ENCODE data around the gene PRAC2.
"Not testable (repeated sequence)": the region's sequence is repeated elsewhere in the genome, so short reads cannot be mapped to it uniquely, and the experiment has no call there.

The PRAC2 gene

DNA sequence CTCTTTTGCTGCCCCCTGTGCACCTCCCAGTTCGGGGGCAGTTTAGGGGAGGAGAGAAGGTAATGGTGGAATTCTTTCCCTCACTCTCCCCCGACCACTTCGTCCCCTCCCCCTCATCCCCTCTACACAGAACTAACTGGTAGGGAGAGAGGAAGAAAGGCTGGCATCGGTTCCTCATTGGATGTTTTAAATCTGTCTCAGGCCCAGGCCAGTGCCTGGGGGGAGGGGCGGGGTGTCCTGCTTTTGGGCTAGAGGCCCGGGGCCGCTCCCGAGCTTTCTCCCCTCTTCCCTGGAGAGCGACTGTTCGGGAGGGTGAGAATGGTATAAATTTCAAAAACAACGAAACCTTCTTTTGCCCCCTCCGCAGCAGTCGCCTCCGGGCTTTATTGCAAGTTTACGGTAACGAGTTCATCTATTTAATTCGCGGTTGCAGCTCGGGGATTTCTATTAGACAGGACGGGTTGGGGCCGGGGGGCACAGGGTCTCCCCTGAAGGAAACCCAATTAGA is at the start of gene PRAC2:
Gene PRAC2 (plus strand): TSS at position 271 of the 508 bp plus-strand sequence. CDS start 1,226 bp downstream, outside the sequence.
- no peak for DNase-seq

DNA sequence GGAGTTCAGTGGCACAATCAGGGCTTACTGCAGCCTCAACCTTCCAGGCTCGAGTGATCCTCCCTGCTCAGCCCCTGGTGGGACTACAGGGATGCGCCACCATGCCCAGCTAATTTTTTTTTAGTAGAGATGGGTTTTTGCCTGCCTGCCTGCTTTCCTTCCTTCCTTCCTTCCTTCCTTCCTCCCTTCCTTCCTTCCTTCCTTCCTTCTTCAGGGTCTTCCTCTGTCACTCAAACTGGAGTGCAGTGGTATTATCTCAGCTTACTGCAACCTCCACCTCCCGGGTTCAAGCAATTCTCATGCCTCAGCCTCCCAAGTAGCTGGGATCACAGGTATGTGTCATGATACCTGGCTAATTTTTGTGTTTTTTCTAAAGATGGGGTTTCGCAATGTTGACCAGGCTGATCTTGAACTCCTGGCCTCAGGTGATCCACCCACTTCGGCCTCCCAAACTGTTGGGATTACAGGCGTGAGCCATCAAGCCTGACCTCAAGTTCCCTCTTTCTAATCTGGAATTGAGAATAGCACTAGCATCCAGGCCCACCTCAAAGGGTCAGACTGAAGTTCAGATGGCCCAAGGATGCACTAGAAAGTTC is 45.9 kb upstream of the PRAC2 start:
- no peak for DNase-seq

DNA sequence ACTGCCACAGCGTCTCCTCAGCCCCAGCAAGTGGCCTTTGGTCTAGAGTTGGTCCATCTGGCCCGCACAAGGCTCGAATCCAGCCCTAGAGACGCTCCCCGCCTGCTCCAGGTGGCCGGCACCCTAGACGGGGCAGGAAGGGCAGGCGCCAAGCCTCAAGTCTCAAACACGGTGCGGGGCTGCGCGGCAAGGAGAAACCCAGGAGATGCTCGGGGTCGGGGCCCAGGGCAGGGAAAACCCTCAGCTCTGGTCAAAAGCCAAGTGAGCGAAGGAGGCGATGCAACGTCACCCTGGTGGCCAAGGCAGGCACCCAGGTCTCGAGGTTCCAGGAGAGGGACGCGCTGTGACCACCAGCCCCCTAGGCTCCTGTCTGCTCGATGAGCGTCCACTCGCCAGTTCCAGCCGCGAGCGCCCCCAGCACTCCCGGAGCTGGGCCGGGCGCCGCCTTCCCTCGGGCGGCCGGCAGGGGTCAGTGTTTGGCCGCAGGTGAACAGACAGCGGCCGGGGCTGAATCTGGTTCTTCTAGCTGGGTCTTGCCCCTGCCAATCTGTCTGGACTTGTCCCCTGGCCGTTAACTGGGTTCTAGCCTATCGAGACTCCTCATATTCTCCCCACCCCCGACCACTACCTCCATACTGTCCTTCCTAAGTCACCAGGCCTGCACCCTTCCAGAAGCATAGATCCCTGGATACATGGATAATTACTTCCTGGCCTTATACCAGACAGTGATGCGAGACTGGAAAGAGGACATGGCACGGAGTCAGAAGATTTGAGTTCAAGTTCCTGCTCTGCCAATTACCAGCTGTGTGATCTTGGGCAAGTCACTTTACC is 44.6 kb upstream of the PRAC2 start:
- DNase-seq, result peak; percentile 38

DNA sequence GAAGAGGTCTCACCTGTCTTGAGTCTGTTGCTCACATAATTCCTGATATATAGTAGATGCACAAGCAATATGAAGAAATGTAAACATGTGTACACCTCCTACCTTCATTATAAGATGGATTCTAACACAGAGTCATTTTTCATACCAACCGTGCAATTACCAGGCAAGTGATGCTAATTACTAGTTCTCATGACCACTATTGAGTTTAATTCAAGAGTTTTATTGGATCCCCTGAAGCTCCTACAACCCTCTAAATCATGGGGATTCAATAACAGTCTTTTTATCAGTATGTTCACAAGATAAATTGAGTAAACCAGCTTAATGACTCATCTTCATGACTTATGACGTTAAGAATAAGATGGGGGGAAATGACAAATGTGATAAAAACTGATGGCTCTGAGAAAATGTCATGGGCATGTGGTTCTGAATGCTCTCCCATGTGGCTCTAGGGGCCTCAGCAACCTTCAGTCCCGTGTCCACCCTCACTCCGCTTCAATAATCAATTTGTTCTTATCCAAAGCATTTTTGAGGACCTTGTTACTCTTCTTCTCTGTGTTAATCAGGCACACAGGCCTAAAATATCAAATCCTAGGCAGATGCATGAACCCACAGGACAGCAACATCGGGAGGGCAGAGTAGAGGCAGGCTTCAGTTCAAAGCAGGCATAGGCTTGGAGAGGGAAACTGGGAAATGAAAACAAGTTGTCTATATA is 43.4 kb upstream of the PRAC2 start:
- peak; percentile 17 for DNase-seq

GRCh38 chr17:48681609-48682008 is 41.4 kb upstream of the PRAC2 start:
- DNase-seq, result no peak

- no peak for DNase-seq
Measured at GRCh38 chr17:48690655-48691054, 32.3 kb upstream of the PRAC2 start.

DNA sequence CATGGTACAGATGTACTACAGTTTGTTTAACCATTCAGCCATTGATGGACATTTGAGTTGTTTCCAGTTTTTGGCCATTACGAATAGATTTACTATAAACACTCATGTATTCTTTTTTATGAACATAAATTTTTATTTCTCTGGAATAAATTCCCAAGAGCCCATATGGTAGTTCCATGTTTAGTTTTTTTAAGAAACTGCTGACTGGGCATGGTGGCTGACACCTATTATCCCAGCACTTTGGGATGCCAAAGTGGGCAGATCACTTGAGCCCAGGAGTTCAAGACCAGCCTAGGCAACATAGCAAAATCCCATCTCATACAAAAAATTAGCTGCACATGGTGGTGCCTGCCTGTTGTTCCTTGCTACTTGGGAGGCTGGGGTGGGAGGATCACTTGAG is 30.9 kb upstream of the PRAC2 start:
- DNase-seq, result no peak

- DNase-seq, result no peak
Measured at GRCh38 chr17:48693178-48693577, 29.8 kb upstream of the PRAC2 start.

GRCh38 chr17:48701864-48702532 is 21.0 kb upstream of the PRAC2 start:
- no peak for DNase-seq

GRCh38 chr17:48704361-48705248 is 18.4 kb upstream of the PRAC2 start:
- no peak for DNase-seq

- DNase-seq, result no peak
Measured at GRCh38 chr17:48711128-48711527, 11.9 kb upstream of the PRAC2 start.

- DNase-seq, result no peak
Measured at GRCh38 chr17:48715496-48716399, 7.2 kb upstream of the PRAC2 start.

DNA sequence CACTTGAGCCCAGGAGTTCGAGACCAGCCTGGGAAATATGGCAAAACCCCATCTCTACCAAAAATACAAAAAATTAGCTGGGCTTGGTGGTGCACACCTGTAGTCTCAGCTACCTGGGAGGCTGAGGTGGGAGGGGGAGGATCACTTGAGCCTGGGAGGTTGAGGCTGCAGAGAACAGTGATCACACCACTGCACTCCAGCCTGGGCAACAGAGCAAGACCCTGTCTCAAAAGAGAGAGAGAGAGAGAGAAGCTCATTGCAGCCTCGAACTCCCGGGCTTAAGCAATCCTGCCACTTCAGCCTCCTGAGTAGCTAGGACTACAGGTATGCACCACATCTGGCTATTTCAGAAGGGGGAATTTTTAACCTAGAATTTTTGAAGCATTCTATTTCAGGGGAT is 6.4 kb upstream of the PRAC2 start:
- DNase-seq, result not testable (repeated sequence)

GRCh38 chr17:48717367-48718226 is 5.4 kb upstream of the PRAC2 start:
- DNase-seq, result no peak

- DNase-seq, result no peak
Measured at GRCh38 chr17:48718227-48718760, 4.7 kb upstream of the PRAC2 start.

DNA sequence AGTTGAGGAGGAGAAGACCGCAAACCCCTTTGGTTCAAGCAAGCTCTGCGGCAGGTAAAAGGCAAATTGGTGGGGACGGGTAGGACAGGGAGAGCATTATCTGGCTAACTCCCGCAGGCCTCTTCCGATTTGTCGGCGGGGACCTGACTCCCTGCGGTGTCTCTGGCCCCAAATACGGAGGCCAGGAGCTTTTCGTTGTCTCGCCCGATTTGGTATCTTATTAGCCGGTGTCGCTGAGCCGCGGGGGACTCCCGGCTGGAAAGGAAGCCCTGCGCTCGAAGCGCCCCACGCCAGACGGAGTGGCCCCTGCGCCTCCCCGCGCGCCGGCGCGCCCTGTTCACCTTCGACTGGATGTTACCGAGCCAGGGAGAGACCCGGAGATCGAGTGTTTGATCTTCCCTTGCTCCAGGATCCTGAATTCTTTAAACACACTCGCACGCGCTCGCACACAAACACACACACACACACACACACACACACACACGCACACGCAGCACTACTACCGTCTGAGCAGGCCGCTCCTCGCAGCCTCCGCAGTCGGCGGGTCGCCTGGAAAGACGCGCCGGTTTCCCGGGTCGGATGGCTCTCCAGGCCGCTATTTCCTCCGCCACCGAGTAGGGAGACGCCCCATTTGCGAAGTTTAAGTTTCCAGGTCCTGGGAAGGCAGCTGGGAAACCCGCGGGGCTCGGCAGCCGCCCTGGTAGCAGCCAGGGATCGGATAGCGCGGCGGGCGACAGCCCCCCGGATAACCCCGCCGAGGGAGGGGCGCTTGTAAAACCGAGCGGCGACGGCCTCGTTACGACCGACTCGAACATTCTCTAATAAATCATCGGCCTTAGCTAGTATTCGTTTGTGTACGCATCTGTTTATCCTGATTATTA is 4.0 kb upstream of the PRAC2 start:
- DNase-seq, result no peak

DNA sequence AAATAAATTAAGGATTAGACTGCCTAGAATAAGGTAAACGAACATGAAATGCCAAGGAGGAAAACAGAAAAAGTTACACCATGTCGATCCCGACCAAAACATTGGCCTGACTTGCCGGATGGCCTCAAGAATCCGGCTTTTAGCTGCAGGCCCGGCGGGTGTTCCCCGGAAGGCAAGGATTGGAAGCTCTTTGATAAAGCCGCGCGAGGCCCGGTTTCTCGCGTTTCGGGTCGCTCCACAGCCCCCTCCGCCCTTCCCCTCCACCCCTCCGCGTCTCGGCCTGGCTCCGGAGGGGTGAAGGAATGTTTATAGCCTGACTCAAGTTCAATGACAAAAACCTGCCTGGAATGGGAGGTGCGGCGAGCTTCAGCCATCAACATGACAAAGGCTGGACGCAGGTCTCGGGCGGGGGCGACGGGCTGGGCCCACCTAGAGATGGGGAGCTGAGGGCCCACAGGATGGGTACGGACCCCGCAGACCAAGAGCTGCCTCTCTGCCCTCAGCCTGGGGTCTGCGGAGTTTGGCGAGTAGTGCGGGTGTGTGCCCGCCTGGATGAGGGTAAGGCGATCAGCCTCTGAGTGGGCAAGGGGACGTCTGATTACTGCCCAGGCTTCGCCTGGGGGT is 3.2 kb upstream of the PRAC2 start:
- no peak for DNase-seq

Measured in HCEC 1CT (cell line).